OCI-LY3 (cell line): ENCODE measurements around the gene C21orf58.

Experiments used
- H2AFZ ChIP-seq: fragments of 200-600, 300-600 bp; shearing (Covaris generic); 2 replicates; pipeline ENCODE4 v1.6.0; 2014; ENCODE audit warnings: antibody characterized with exemption, low read depth, low read length
- H3K27ac ChIP-seq: fragments of 200-600, 300-600 bp; sonication (generic); 2 replicates; pipeline ENCODE4 v1.5.1; 2014; ENCODE audit warnings: mild to moderate bottlenecking, low read length, moderate library complexity, mixed read lengths
- H3K27me3 ChIP-seq: fragments of 200-600, 300-600 bp; sonication (generic); 2 replicates; pipeline ENCODE4 v1.6.1; 2014; ENCODE audit warnings: low read depth, low read length, mixed read lengths
- H3K36me3 ChIP-seq: fragments of 200-600, 300-600 bp; sonication (generic); replicated peaks from 2 replicates; pipeline ENCODE3; 2014; ENCODE audit warnings: low read depth, low read length, mixed read lengths
- H3K4me1 ChIP-seq: fragments of 300-600, 200-600 bp; sonication (generic); 2 replicates; pipeline ENCODE4 v1.6.1; 2014; ENCODE audit warnings: low read length, mixed read lengths
- H3K4me2 ChIP-seq: fragments of 200-600, 300-600 bp; sonication (generic); 2 replicates; pipeline ENCODE4 v1.6.1; 2014; ENCODE audit warnings: low read length, mixed read lengths
- H3K4me3 ChIP-seq: fragments of 300-600, 200-600 bp; sonication (generic); 2 replicates; pipeline ENCODE4 v1.5.1; 2014; ENCODE audit warnings: antibody characterized with exemption, mild to moderate bottlenecking, low read length, moderate library complexity
- H3K79me2 ChIP-seq: fragments of 300-600, 200-600 bp; shearing (Covaris generic); 2 replicates; pipeline ENCODE4 v1.6.1; 2014; ENCODE audit warnings: mild to moderate bottlenecking, low read length, mixed read lengths
- H3K9ac ChIP-seq: fragments of 300-600, 200-600 bp; shearing (Covaris generic); 2 replicates; pipeline ENCODE4 v1.6.0; 2014; ENCODE audit warnings: mild to moderate bottlenecking, low read length, moderate library complexity
- H3K9me3 ChIP-seq: fragments of 200-600, 300-600 bp; shearing (Covaris generic); 2 replicates; pipeline ENCODE4 v1.6.1; 2014; ENCODE audit warnings: low read length, mixed read lengths; ENCODE audit not compliant: insufficient read depth
- H4K20me1 ChIP-seq: fragments of 200-600, 300-600 bp; sonication (generic); 2 replicates; pipeline ENCODE4 v1.6.1; 2016; ENCODE audit warnings: low read length, mixed read lengths; ENCODE audit not compliant: insufficient read depth
- CTCF ChIP-seq: fragments of 200-600, 300-600 bp; sonication (generic); IDR thresholded peaks from 2 replicates; pipeline ENCODE4 v1.5.1; 2014; ENCODE audit warnings: antibody characterized with exemption, low read length, low read depth
- EZH2phosphoT487 ChIP-seq: fragments of 200-600 bp; shearing (Covaris generic); IDR thresholded peaks from 2 replicates; pipeline ENCODE4 v1.6.1; 2018; ENCODE audit warnings: antibody characterized with exemption, mixed run types, low read depth

Gene C21orf58

GRCh38 chr21:46268371-46268770 lies 55.3 kb downstream of the C21orf58 start:
- peaks cover 31% of the 10 kb centered on the region for H3K36me3 ChIP-seq
- TF ChIP-seq CTCF (no peak), EZH2phosphoT487 (no peak)

DNA sequence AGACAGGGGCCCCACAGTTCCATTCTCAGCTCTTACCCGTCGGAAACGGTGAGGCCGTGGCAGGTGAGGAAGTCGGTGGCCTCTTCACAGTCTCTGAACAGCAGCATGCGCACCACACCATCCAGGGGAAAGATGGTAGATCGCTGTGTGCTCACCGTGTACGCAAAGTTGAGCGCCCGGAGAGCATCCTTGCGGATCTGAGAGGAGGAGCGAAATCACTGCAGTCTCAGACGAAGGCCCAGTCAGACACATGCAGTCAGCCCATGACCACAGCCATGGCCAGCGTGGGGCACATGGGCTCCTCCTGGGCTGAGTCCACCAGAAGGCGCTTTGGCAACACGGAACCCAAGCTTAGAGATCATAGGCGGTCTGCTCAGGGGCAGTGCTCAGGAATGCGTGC lies 56.7 kb downstream of the C21orf58 start:
- Histone ChIP-seq H3K4me1 (no peaks in the 10 kb centered on the region), H2AFZ (no peak overlapping the region), H3K4me2 (no peak overlapping the region), H3K79me2 (no peaks in the 10 kb centered on the region), H3K9ac (no peak overlapping the region), H3K27ac (no peak overlapping the region), H3K36me3 (peaks cover 22% of the 10 kb centered on the region), H3K9me3 (no peaks in the 10 kb centered on the region), H4K20me1 (no peaks in the 10 kb centered on the region), H3K4me3 (no peak overlapping the region), H3K27me3 (no peaks in the 10 kb centered on the region)
- no peak for TF ChIP-seq EZH2phosphoT487
- no peak for TF ChIP-seq CTCF

More at GRCh38 chr21:46268371-46268770, 55.3 kb downstream of the C21orf58 start:
- no peak overlapping the region for H3K4me3 ChIP-seq
- H3K27me3 ChIP-seq = no peaks in the 10 kb centered on the region
- no peaks in the 10 kb centered on the region for H3K4me1 ChIP-seq
- no peak overlapping the region for H3K9ac ChIP-seq
- no peaks in the 10 kb centered on the region for H3K9me3 ChIP-seq
- no peak overlapping the region for H3K4me2 ChIP-seq
- H3K79me2 ChIP-seq = no peaks in the 10 kb centered on the region
- H2AFZ ChIP-seq = no peak overlapping the region
- no peak overlapping the region for H3K27ac ChIP-seq
- no peaks in the 10 kb centered on the region for H4K20me1 ChIP-seq

GRCh38 chr21:46265736-46266525 lies 57.7 kb downstream of the C21orf58 start:
- H4K20me1 ChIP-seq = no peaks in the 10 kb centered on the region

More at GRCh38 chr21:46265736-46266525, 57.7 kb downstream of the C21orf58 start:
- no peaks in the 10 kb centered on the region for H3K79me2 ChIP-seq
- no peaks in the 10 kb centered on the region for H3K9me3 ChIP-seq
- H2AFZ ChIP-seq = no peak overlapping the region
- H3K4me2 ChIP-seq = no peak overlapping the region
- no peak overlapping the region for H3K4me3 ChIP-seq
- H3K4me1 ChIP-seq = no peaks in the 10 kb centered on the region
- no peaks in the 10 kb centered on the region for H3K27me3 ChIP-seq
- peaks cover 20% of the 10 kb centered on the region for H3K36me3 ChIP-seq
- TF ChIP-seq EZH2phosphoT487 = no peak
- no peak for TF ChIP-seq CTCF
- no peak overlapping the region for H3K9ac ChIP-seq
- no peak overlapping the region for H3K27ac ChIP-seq
